Measurements from ENCODE around the gene PRLH. TPM values are rescaled to one million over a fixed set of nuclear protein-coding genes. Genes with fewer than 3 reads are reported as not detected.

The PRLH gene
- total RNA-seq, 1 donor from 2014 or later, result not detected

- no peak for DNase-seq (ENCODE audit: low spot score)
- intact Hi-C loops (cut with DNase I), result no loop called here
Observed at GRCh38 chr2:237575869-237576862, 9.8 kb downstream of the PRLH start.

GRCh38 chr2:237576974-237577373 is 10.6 kb downstream of the PRLH start:
- intact Hi-C loops (cut with DNase I), result no loop called here
- DNase-seq (ENCODE audit: low spot score), result no peak

GRCh38 chr2:237577458-237577857 is 11.1 kb downstream of the PRLH start:
- DNase-seq (ENCODE audit: low spot score), result no peak
- intact Hi-C loops (cut with DNase I), result no loop called here

GRCh38 chr2:237577956-237578870 is 11.8 kb downstream of the PRLH start:
- intact Hi-C loops (cut with DNase I), result no loop called here
- no peak for DNase-seq (ENCODE audit: low spot score)

- intact Hi-C loops (cut with DNase I), result loop anchor here (1.0 kb wide), 1 partner anchor 164 kb away; no protein-coding TSS in a partner anchor
- no peak for DNase-seq (ENCODE audit: low spot score)
Observed at GRCh38 chr2:237581326-237581725, 15.0 kb downstream of the PRLH start.

- intact Hi-C loops (cut with DNase I), result loop anchor here (1.0 kb wide), 1 partner anchor 163 kb away; no protein-coding TSS in a partner anchor
- peak; percentile 87 for DNase-seq (ENCODE audit: low spot score)
Observed at GRCh38 chr2:237581751-237582746, 15.7 kb downstream of the PRLH start.

GRCh38 chr2:237583385-237584295 is 17.3 kb downstream of the PRLH start:
- DNase-seq (ENCODE audit: low spot score), result no peak
- intact Hi-C loops (cut with DNase I), result no loop called here

GRCh38 chr2:237585590-237586221 is 19.3 kb downstream of the PRLH start:
- DNase-seq (ENCODE audit: low spot score), result no peak
- intact Hi-C loops (cut with DNase I), result no loop called here

GRCh38 chr2:237588044-237588696 is 21.8 kb downstream of the PRLH start:
- DNase-seq (ENCODE audit: low spot score), result no peak
- intact Hi-C loops (cut with DNase I), result no loop called here

- intact Hi-C loops (cut with DNase I), result no loop called here
Observed at GRCh38 chr2:237590272-237591140, 24.1 kb downstream of the PRLH start, which contains the start of gene RAB17. Gene RAB17, minus strand, starts transcription at chr2:237590734. Its CDS starts 4,580 bp downstream, at chr2:237586154.

GRCh38 chr2:237591141-237591881 is 24.9 kb downstream of the PRLH start:
- intact Hi-C loops (cut with DNase I), result no loop called here
- DNase-seq (ENCODE audit: low spot score), result no peak

More at GRCh38 chr2:237590272-237591140, 24.1 kb downstream of the PRLH start, which contains the start of gene RAB17:
- DNase-seq (ENCODE audit: low spot score), result no peak

- DNase-seq (ENCODE audit: low spot score), result no peak
- intact Hi-C loops (cut with DNase I), result no loop called here
Observed at GRCh38 chr2:237592425-237592980, 26.1 kb downstream of the PRLH start.

- intact Hi-C loops (cut with DNase I), result no loop called here
- no peak for DNase-seq (ENCODE audit: low spot score)
Observed at GRCh38 chr2:237593036-237593435, 26.7 kb downstream of the PRLH start.

- no peak for DNase-seq (ENCODE audit: low spot score)
Observed at GRCh38 chr2:237593596-237594320, 27.4 kb downstream of the PRLH start.

More at GRCh38 chr2:237593596-237594320, 27.4 kb downstream of the PRLH start:
- intact Hi-C loops (cut with DNase I), result no loop called here

All from cardiac septum (tissue), 1 donor.